Astrocyte of the spinal cord (primary cell): ENCODE measurements around the gene INSIG1.

Experiments used
- DNase-seq: peaks from one replicate; pipeline ENCODE4 v3.0.0; 2011; ENCODE audit warnings: low read depth, low spot score
- H3K4me3 ChIP-seq: 2 replicates; pipeline ENCODE4 v1.5.1; 2011; ENCODE audit warnings: low read depth, mild to moderate bottlenecking, low read length, moderate library complexity
- in situ Hi-C: cut with HindIII; loops from 2 replicates; pipeline ENCODE4 v1.10.0; 2017; ENCODE audit warnings: low sequenced_read_pairs
- TF ChIP-seq, protein P1 (sequence below): IDR thresholded peaks from 2 replicates; pipeline ENCODE4 v1.5.1; 2012; ENCODE audit warnings: low read depth, mild to moderate bottlenecking, low read length, inconsistent platforms

Gene INSIG1

DNA sequence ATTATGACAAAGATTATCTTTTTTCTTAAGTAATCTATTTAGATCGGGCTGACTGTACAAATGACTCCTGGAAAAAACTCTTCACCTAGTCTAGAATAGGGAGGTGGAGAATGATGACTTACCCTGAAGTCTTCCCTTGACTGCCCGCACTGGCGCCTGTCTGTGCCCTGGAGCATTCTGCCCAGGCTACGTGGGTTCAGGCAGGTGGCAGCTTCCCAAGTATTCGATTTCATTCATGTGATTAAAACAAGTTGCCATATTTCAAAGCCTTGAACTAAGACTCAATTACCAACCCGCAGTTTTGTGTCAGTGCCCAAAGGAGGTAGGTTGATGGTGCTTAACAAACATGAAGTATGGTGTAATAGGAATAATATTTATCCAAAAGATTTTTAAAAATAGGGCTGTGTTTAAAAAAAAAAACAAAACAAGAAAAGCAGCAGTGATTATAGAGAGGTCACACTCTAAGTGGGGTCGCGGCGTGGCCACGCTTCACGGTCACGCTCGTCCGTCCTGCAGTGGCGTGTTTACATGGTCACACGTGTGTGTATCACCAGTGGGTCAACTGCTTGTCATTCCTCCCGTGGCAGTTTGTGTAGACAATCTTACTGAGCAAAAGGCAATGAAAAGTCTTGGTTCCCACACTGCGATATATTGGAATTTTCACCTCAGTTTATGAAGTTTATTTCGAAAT lies 10.8 kb downstream of the INSIG1 start:
- TF ChIP-seq, protein P1, sequence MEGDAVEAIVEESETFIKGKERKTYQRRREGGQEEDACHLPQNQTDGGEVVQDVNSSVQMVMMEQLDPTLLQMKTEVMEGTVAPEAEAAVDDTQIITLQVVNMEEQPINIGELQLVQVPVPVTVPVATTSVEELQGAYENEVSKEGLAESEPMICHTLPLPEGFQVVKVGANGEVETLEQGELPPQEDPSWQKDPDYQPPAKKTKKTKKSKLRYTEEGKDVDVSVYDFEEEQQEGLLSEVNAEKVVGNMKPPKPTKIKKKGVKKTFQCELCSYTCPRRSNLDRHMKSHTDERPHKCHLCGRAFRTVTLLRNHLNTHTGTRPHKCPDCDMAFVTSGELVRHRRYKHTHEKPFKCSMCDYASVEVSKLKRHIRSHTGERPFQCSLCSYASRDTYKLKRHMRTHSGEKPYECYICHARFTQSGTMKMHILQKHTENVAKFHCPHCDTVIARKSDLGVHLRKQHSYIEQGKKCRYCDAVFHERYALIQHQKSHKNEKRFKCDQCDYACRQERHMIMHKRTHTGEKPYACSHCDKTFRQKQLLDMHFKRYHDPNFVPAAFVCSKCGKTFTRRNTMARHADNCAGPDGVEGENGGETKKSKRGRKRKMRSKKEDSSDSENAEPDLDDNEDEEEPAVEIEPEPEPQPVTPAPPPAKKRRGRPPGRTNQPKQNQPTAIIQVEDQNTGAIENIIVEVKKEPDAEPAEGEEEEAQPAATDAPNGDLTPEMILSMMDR: no peak
- DNase-seq: no peak
- no peak overlapping the region for H3K4me3 ChIP-seq
- in situ Hi-C loops: no loop called here

DNA sequence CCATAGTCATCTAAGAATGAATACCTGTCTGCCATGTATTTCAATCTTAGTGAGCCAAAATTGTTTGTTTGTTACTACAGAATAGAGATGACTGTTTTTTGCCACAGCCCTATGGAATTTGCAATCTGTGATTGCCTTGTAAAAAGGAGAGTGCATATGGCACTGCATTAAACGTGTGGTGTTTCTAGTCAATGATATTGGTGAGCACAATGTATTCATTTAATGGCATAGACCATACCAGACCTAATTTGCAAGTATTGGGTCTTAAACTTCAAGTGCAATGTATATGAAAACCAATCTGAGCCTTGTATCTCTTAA lies 11.3 kb downstream of the INSIG1 start:
- no peak for DNase-seq
- in situ Hi-C loops: no loop called here

DNA sequence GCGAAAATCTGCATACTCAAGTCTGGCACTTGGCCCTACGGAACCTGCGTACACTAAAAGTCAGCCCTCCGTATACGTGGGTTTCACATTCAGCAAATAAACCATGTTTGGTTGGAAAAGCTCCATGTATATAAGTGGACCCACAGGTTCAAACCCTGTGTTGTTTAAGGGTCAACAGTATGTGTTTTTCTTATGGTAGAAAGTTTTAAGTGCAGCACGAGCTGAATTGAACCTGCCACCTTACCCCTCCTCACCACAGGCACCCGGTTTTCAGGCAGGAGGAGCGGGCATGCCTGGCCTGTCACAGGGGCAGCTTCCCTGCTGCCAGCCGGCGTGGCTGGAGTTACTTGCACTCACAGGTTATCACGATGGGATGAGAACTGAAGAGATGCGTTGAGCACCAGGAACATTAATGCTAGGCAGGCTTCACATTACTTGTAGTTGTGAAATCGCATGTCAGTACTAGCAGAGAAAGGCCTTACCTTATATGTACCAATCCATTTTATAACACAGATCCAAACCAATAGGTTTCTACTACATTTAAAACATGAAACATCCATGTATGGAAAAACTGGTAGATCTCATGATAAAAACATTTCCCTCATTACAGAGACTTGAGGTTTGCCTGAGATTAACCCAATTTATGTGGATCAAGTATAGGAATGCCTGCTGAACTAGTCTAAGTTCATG lies 12.9 kb downstream of the INSIG1 start:
- TF ChIP-seq, protein P1: no peak
- no peak for DNase-seq
- in situ Hi-C loops: no loop called here
- H3K4me3 ChIP-seq: no peak overlapping the region

More for the DNA sequence above, 11.3 kb downstream of the INSIG1 start:
- TF ChIP-seq, protein P1: no peak
- no peak overlapping the region for H3K4me3 ChIP-seq

DNA sequence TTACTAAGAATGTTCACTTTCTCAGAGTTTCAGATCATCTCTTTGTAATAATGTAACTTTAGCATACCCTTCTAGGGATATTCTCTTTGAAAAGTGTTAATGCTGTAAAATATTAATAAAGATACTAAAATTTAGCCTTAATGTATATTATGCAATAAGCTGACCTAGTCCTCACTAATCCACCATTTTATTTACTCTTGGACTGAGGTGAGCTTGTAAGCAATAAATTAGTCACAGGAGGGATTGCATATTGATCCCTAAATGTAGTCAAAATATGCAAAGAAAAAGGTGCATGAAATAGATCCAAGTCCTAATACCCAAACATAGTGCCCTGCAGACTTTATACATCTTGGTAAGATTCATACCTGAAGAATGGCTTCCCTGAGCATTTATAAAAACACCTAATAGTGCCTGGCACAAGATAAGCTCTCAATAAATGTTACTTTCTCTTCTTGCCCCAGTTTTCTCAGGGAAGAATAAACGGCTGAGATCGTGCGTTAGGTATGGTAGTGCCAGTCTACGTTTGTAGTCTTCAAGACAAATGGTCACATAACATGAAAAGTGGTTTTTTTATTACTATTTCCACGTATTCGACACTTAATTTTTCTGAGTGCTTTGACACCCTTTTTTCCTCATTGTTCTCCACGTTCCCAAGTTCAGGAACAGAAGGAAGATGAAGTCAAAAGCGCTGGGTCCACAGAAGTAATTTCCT lies 14.3 kb downstream of the INSIG1 start:
- DNase-seq: no peak
- TF ChIP-seq, protein P1: no peak
- in situ Hi-C loops: no loop called here
- no peak overlapping the region for H3K4me3 ChIP-seq

DNA sequence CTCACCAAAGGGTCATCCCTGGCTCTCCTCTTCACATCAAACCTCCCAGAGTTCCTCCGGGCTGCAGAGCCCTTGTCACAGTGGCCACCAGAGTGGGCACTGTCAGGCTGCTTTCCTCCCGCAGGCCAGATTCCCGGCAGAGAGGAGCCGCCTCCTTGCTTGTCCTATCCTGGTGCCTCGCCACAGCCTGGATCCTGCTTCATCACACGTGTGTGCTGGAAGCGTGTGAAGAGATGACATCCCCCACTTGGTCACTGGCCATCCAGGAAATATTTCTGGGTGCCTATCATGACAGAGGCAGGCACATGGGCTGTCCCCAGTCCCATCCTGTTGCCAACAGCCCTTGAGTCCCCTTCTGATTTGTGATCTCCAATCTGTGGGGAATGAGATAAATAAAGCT lies 15.0 kb downstream of the INSIG1 start:
- in situ Hi-C loops: no loop called here
- TF ChIP-seq, protein P1: no peak
- no peak overlapping the region for H3K4me3 ChIP-seq
- DNase-seq: no peak

DNA sequence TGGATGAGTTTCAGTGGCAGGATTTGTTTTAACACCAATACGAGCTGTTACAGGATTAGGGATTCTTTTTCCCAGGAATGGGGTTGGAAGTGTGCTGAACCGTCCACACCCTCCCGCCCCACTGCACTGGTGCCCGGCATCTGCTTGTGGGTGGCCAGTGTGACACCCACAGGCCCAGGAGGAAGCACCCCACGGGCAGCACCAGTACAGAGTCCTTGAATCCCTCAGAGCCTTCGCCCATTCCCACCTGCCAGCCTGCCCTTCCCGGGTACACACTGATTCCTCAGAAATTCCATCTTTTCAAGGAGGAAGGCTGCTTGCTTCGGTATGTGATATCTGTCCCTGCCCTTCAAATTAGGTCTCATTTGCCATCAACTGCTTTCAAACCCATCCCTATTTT lies 15.4 kb downstream of the INSIG1 start:
- TF ChIP-seq, protein P1: no peak
- H3K4me3 ChIP-seq: no peak overlapping the region
- in situ Hi-C loops: no loop called here
- DNase-seq: no peak
